ENCODE data around the gene RAP1GAP2.
"Not testable (repeated sequence)": the region's sequence is repeated elsewhere in the genome, so short reads cannot be mapped to it uniquely, and the experiment has no call there.

Gene RAP1GAP2

DNA sequence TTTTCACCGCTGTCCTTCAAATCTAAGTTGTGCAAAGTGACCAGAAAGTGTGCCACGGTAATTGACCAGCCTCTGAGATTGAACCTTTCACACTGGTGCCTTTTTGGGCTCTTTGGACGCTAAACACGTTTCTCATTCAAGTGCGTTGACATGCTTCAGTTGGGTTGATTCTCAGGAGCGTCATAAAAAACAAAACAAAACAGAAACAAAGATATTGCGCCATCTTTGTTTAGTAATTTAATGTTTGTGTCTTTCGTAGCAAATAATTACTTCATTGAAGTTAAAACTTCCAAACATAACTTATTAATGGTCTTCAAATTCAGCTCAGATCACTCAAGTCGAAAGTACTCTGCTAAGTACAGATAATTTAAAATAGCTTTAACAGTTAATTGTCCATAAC lies 187.0 kb downstream of the RAP1GAP2 start:
- Histone ChIP-seq H3K9me2 (replicated peaks; ENCODE audit: insufficient read depth, low read length) (no peaks in the 10 kb centered on the region), H3K9me3 (replicated peaks; ENCODE audit: insufficient read depth, low read length) (no peaks in the 10 kb centered on the region), H3K4me2 (ENCODE audit: low read depth, low read length) (no peak overlapping the region), H3K9ac (ENCODE audit: low read length) (no peak overlapping the region), H4K20me1 (ENCODE audit: insufficient read depth, low read length) (no peaks in the 10 kb centered on the region), H3K27ac (ENCODE audit: low read length) (no peak overlapping the region), H3K36me3 (replicated peaks; ENCODE audit: insufficient read depth, low read length) (no peaks in the 10 kb centered on the region), H3K4me1 (ENCODE audit: low read length) (no peaks in the 10 kb centered on the region), H3K27me3 (replicated peaks; ENCODE audit: insufficient read depth, low read length) (peaks cover 14% of the 10 kb centered on the region; the same call in 1 of the 2 replicates), H3K4me3 (ENCODE audit: low read length) (no peak overlapping the region), H3K79me2 (ENCODE audit: low read length) (no peaks in the 10 kb centered on the region), H2AFZ (ENCODE audit: low read length) (no peak overlapping the region), H3F3A (ENCODE audit: insufficient read depth, low read length) (no peaks in the 10 kb centered on the region)
- no peak for DNase-seq
- TF ChIP-seq EZH2 (optimal IDR thresholded peaks at IDR 0.05; ENCODE audit: low read depth, low read length) (no peak), EZH2phosphoT487 (IDR thresholded peaks at IDR 0.05; ENCODE audit: low read length) (no peak)
- TF ChIP-seq, protein P1, sequence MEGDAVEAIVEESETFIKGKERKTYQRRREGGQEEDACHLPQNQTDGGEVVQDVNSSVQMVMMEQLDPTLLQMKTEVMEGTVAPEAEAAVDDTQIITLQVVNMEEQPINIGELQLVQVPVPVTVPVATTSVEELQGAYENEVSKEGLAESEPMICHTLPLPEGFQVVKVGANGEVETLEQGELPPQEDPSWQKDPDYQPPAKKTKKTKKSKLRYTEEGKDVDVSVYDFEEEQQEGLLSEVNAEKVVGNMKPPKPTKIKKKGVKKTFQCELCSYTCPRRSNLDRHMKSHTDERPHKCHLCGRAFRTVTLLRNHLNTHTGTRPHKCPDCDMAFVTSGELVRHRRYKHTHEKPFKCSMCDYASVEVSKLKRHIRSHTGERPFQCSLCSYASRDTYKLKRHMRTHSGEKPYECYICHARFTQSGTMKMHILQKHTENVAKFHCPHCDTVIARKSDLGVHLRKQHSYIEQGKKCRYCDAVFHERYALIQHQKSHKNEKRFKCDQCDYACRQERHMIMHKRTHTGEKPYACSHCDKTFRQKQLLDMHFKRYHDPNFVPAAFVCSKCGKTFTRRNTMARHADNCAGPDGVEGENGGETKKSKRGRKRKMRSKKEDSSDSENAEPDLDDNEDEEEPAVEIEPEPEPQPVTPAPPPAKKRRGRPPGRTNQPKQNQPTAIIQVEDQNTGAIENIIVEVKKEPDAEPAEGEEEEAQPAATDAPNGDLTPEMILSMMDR (IDR thresholded peaks at IDR 0.05; ENCODE audit: low read length), result no peak

DNA sequence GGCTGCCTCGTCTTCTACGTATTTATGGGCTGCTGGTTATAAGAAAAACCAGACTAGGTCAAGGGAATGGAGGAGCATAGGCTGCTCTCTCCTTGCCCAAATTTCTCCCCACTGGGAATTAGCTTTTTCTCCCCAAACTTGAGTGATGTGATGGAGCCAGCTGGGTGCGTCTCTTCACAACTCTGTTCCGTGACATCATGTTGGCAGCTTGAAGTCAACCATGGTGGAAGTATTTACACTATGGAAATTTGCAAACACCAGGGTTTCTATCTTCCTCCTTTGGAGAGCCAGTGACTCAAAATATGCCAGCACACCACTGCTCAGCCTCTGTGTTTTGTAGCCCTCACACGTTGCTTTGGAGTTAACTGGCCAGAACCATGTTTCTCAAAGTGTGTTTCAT lies 189.1 kb downstream of the RAP1GAP2 start:
- DNase-seq, result no peak
- H3K9me3 ChIP-seq (replicated peaks; ENCODE audit: insufficient read depth, low read length), result no peaks in the 10 kb centered on the region
- H3K36me3 ChIP-seq (replicated peaks; ENCODE audit: insufficient read depth, low read length), result no peaks in the 10 kb centered on the region
- H3K9ac ChIP-seq (ENCODE audit: low read length), result no peak overlapping the region
- H3K4me2 ChIP-seq (ENCODE audit: low read depth, low read length), result no peak overlapping the region
- no peak overlapping the region for H3K4me3 ChIP-seq (ENCODE audit: low read length)
- H3F3A ChIP-seq (ENCODE audit: insufficient read depth, low read length), result no peaks in the 10 kb centered on the region
- H4K20me1 ChIP-seq (ENCODE audit: insufficient read depth, low read length), result no peaks in the 10 kb centered on the region
- TF ChIP-seq, protein P1 (IDR thresholded peaks at IDR 0.05; ENCODE audit: low read length), result no peak
- TF ChIP-seq EZH2phosphoT487 (IDR thresholded peaks at IDR 0.05; ENCODE audit: low read length) (no peak), EZH2 (optimal IDR thresholded peaks at IDR 0.05; ENCODE audit: low read depth, low read length) (no peak)
- H3K27ac ChIP-seq (ENCODE audit: low read length), result no peak overlapping the region
- no peaks in the 10 kb centered on the region for H3K79me2 ChIP-seq (ENCODE audit: low read length)
- H3K4me1 ChIP-seq (ENCODE audit: low read length), result no peaks in the 10 kb centered on the region
- H3K27me3 ChIP-seq (replicated peaks; ENCODE audit: insufficient read depth, low read length), result peaks cover 14% of the 10 kb centered on the region; the same call in 1 of the 2 replicates
- no peaks in the 10 kb centered on the region for H3K9me2 ChIP-seq (replicated peaks; ENCODE audit: insufficient read depth, low read length)
- no peak overlapping the region for H2AFZ ChIP-seq (ENCODE audit: low read length)

DNA sequence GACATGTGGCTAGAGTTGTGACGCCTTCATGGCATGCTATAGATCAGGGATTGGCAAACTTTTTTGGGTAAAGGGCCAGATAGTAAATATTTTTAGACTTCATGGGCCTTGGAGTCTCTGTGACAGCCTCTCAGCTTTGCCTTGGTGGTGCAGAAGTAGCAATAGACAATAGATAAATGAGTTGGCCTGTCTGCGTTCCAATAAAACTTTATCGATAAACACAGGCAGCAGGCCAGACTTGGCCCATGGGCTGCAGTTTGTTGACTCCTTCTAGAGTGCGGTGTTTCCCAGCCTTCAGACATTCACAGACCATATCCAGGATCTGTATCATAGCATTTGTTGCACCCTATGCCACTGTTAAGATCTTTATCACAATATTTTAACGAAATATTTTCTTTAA lies 190.7 kb downstream of the RAP1GAP2 start:
- no peak overlapping the region for H3K9ac ChIP-seq (ENCODE audit: low read length)
- no peaks in the 10 kb centered on the region for H4K20me1 ChIP-seq (ENCODE audit: insufficient read depth, low read length)
- no peak overlapping the region for H3K27ac ChIP-seq (ENCODE audit: low read length)
- peaks cover 14% of the 10 kb centered on the region; the same call in 1 of the 2 replicates for H3K27me3 ChIP-seq (replicated peaks; ENCODE audit: insufficient read depth, low read length)
- H3K4me1 ChIP-seq (ENCODE audit: low read length), result no peaks in the 10 kb centered on the region
- no peaks in the 10 kb centered on the region for H3K9me3 ChIP-seq (replicated peaks; ENCODE audit: insufficient read depth, low read length)
- no peak overlapping the region for H3K4me3 ChIP-seq (ENCODE audit: low read length)
- TF ChIP-seq EZH2phosphoT487 (IDR thresholded peaks at IDR 0.05; ENCODE audit: low read length) (no peak), EZH2 (optimal IDR thresholded peaks at IDR 0.05; ENCODE audit: low read depth, low read length) (no peak)
- TF ChIP-seq, protein P1 (IDR thresholded peaks at IDR 0.05; ENCODE audit: low read length), result no peak
- DNase-seq, result no peak
- no peaks in the 10 kb centered on the region for H3K79me2 ChIP-seq (ENCODE audit: low read length)
- no peaks in the 10 kb centered on the region for H3F3A ChIP-seq (ENCODE audit: insufficient read depth, low read length)
- no peak overlapping the region for H2AFZ ChIP-seq (ENCODE audit: low read length)
- H3K4me2 ChIP-seq (ENCODE audit: low read depth, low read length), result no peak overlapping the region
- H3K36me3 ChIP-seq (replicated peaks; ENCODE audit: insufficient read depth, low read length), result no peaks in the 10 kb centered on the region
- no peaks in the 10 kb centered on the region for H3K9me2 ChIP-seq (replicated peaks; ENCODE audit: insufficient read depth, low read length)

DNA sequence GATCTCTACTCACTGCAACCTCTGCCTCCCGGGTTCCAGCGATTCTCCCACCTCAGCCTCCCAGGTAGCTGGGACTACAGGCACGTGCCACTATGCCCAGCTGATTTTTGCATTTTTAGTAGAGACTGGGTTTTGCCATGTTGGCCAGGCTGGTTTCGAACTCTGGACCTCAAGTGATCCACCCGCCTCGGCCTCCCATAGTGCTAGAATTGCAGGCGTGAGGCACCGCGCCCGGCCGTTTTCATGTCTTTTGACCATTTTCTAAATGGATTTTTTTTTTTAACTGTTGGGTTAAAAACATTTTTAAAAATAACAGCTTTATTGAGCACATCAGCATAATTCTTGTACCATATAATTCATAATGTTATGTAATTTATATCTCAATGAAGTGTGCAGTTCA lies 193.2 kb downstream of the RAP1GAP2 start:
- not testable (repeated sequence) for H3K27ac ChIP-seq (ENCODE audit: low read length); H3K27me3 ChIP-seq (replicated peaks; ENCODE audit: insufficient read depth, low read length); H3K9me3 ChIP-seq (replicated peaks; ENCODE audit: insufficient read depth, low read length); H3K9me2 ChIP-seq (replicated peaks; ENCODE audit: insufficient read depth, low read length); DNase-seq; H2AFZ ChIP-seq (ENCODE audit: low read length); H3K79me2 ChIP-seq (ENCODE audit: low read length); H3K9ac ChIP-seq (ENCODE audit: low read length); H3F3A ChIP-seq (ENCODE audit: insufficient read depth, low read length); H3K4me1 ChIP-seq (ENCODE audit: low read length); H3K36me3 ChIP-seq (replicated peaks; ENCODE audit: insufficient read depth, low read length); H3K4me3 ChIP-seq (ENCODE audit: low read length); H4K20me1 ChIP-seq (ENCODE audit: insufficient read depth, low read length); H3K4me2 ChIP-seq (ENCODE audit: low read depth, low read length)

Data from MM.1S (cell line).